Measurements from ENCODE around the gene CNTN4.

The CNTN4 gene

GRCh38 chr3:3031326-3031725 is 932.7 kb downstream of the CNTN4 start:
- DNase-seq (ENCODE audit: low read depth in 2 of 2): no peak

DNA sequence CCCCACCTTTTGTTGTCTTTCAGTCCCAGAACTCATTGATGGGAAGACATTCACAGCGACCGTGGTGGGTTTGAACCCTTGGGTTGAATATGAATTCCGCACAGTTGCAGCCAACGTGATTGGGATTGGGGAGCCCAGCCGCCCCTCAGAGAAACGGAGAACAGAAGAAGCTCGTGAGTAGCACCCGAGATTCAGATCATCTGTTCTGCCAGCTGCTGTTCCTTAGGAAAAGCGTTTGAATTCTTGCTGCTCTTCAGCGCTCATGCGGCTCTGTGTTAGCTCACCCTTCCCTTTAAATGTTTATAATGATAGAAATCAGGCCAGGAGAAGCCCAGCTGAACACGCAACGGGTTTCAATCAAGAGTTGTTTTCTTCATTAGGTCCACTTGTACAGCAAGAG is 938.5 kb downstream of the CNTN4 start:
- DNase-seq (ENCODE audit: low read depth in 2 of 2): no peak

GRCh38 chr3:3038201-3038991 is 939.7 kb downstream of the CNTN4 start:
- DNase-seq (ENCODE audit: low read depth in 2 of 2): no peak

DNA sequence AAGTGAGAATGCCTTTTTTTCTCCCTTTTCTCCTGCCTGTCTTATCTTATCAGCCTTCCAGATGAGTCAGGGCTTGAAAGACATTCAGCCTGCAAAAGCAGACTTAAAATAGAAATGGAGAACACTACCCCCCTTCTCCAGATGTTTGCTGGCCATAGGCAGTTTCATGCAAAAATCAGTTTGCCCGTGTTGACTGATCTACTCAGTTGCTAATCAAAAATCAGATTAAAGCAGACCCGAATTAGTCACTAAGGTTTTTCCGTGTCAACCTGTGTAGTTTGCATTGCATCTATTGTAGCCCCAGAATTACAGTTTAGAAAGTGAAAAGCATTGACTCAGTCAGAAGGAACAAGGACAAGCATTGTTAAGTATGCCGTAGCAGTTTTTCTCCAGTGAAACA is 955.3 kb downstream of the CNTN4 start:
- DNase-seq (ENCODE audit: low read depth in 2 of 2): no peak

GRCh38 chr3:3059645-3060044 is 961.0 kb downstream of the CNTN4 start:
- no peak for DNase-seq (ENCODE audit: low read depth in 2 of 2)

DNA sequence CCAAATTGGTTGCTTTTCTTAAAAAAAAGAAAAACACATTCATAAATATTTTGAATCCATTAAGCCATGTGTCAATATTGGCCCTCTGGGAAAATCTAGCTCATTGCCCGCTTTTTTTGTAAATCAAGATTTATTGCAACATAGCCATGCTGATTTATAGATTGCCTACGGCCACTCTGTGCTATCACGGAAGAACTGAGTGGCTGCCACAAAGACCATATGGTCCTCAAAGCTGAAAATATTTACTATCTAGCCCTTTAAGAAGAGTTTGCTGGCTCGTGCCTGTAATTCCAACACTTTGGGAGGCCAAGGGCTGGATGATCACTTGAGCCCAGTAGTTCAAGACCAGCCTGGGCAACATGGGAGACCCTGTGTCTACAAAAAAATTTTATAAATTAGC is 965.6 kb downstream of the CNTN4 start:
- no peak for DNase-seq (ENCODE audit: low read depth in 2 of 2)

- no peak for DNase-seq (ENCODE audit: low read depth in 2 of 2)
Observed at GRCh38 chr3:3065876-3066275, 967.2 kb downstream of the CNTN4 start.

DNA sequence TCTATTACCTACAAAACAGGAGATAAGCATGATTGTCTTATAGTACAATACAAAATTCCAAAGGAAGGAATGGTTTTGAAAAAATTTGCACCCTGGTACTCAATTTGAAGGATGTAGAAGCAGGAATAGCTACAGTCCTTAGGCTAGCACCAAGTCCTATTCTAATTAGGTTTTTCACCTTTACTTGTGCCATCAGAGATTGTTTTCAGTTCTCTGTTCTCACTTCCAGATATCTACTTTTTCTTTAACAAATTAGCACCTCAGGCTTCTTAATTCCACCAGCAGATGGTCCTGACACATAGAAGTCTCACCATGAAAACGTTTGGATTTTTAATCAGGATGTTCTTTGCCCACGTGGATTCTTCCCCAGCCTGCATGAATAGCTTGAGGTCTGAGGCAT is 967.7 kb downstream of the CNTN4 start:
- no peak for DNase-seq (ENCODE audit: low read depth in 2 of 2)

GRCh38 chr3:3066910-3067309 is 968.2 kb downstream of the CNTN4 start:
- no peak for DNase-seq (ENCODE audit: low read depth in 2 of 2)

DNA sequence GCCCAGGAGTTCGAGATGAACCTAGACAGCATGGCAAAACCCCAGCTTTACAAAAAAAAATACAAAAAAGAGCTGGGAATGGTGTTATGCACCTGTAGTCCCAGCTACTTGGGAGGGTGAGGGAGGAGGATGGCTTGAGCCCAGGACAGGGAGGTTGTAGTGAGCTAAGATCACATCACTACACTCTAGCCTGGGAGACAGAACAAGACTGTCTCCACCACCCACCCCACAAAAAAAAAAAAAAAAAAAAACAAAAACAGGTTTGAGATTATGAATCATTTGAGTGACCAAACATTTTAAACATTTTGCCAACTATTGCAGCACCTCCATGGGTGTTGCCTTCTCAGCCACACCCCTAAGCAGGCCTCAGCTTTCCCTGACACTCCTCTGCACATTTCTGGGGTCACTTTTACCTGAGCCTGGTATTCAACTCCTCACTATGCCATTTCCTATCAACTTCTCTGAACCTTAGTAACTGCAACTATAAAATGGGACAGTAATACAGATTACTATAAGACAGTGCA is 969.8 kb downstream of the CNTN4 start:
- no peak for DNase-seq (ENCODE audit: low read depth in 2 of 2)

DNA sequence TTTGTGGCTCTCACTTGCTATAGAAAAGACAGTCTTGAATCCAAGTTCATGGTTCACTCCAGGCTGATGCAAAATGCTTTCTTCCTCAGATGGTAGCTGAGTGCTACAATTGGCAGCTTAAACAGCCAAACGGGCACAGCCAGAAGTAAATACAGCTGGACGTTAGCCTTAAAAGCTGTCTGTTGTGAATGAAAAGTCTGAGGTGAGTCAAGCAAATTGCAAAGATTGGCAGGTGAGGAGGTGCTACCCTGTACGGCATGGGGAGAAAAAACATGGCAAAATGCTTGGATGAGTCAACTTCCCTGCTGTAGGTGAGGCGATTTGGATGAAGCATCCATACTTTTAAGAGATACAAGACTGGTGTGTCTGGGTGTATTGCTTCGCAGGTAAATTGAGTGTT is 971.1 kb downstream of the CNTN4 start:
- DNase-seq (ENCODE audit: low read depth in 2 of 2): no peak

DNA sequence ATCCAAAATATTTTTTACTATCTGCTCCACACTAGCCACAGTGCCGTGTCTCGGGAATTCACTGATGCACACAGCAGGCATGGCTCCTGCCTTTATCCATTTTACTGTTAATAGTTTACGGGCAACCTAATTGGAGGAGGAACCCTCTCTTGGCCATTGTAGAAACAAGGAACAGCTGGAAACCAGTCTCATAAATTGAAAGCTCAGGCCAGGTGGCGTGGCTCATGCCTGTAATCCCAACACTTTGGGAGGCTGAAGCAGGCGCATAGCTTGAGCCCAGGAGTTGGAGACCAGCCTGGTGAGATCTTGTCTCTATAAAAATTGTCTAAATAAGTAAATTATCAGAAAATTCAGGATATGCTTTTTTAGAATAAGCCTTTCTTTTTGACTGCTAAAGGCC is 972.5 kb downstream of the CNTN4 start:
- no peak for DNase-seq (ENCODE audit: low read depth in 2 of 2)

GRCh38 chr3:3074551-3075257 is 976.0 kb downstream of the CNTN4 start:
- no peak for DNase-seq (ENCODE audit: low read depth in 2 of 2)

- DNase-seq (ENCODE audit: low read depth in 2 of 2): no peak
Observed at GRCh38 chr3:3080309-3080708, 981.6 kb downstream of the CNTN4 start.

GRCh38 chr3:3081381-3082233 is 982.9 kb downstream of the CNTN4 start:
- no peak for DNase-seq (ENCODE audit: low read depth in 2 of 2)

DNA sequence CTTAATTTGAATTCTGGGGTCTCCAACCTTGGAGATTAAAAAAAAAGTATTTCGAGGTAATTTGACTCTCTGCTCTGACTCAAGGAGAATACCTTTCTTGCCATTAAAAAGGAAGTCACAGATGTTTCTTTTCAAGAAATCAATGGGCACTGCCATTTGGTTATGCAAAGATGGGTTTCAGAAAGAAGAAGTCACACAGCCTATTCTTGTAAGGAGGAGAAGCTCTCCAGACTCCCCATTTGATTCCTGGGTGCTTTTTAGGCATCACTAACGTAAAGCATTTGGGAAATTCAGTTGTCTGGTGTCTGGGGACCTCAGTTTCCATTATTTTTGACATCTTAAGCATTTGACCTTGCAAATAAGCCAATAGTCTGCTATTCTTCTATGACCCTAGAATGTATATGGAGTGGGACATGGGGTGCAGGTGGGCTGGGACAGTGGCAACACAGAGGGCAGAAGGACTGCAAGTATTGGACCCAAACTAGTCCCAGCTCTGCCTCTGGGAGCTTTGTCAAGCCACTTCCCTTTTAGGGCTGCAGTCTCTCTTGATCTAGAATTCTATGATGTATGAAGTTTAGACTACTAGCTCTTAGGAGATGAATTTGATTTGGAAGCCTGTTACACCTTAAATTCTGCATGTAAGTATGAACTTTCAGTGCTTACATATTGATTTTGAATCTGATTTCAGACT is 983.7 kb downstream of the CNTN4 start:
- DNase-seq (ENCODE audit: low read depth in 2 of 2): no peak

DNA sequence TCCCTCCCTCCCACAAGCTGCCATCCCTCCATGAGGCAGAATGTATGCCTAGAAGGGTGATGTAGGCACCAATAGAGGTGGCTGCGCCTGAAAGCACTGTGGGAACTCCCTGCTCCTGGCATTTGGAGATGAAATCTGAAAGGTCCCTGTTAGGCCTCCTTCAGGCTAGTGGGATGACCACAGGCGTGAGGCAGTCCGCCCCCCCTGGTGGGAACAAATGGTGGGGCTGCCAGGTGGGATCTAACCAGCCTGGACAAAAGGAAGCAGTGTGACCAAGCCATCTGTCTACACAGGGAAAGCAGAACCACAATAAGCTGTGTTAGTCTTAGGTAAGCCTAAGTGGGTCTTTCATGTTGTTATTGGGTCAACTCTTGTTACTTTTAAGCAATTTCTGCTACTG is 986.2 kb downstream of the CNTN4 start:
- no peak for DNase-seq (ENCODE audit: low read depth in 2 of 2)

DNA sequence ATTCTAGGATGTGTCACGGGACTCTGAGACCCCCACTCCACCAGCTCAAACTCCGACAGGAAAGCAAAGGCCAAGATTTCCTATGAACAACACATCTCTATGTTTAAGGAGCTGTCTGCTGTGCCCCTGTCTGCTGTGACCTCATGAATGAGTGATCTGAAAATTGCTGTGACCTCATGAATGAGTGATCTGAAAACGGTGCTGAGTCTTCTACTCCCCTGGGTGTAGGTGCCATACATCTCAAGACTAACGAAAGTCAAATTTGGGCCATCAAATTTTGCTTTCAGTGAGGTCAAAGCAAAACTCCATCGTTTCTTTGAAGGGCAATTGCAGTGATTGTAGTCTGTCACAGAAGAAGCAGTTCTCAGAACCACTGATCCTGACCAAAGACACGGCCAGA is 987.1 kb downstream of the CNTN4 start:
- DNase-seq (ENCODE audit: low read depth in 2 of 2): no peak

DNA sequence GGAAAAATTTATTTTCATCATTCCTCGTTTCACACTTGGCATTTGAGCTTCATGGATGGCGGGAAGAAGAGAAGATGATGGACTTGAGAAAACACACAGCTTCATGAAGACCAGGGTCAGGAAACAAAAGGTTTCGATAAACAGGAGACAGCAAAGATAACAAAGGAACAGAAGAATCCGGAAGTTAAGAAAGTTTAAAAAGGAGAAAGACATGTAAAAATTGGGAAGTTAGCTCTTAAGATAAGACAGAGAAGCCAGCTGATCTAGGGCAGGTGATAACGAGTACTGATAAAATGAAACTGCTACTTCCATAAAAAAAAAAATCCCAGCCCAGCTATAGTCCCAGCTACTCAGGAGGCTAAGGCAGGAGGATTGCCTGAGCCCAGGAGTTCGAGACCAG is 987.6 kb downstream of the CNTN4 start:
- DNase-seq (ENCODE audit: low read depth in 2 of 2): no peak

- no peak for DNase-seq (ENCODE audit: low read depth in 2 of 2)
Observed at GRCh38 chr3:3087279-3087678, 988.6 kb downstream of the CNTN4 start.

DNA sequence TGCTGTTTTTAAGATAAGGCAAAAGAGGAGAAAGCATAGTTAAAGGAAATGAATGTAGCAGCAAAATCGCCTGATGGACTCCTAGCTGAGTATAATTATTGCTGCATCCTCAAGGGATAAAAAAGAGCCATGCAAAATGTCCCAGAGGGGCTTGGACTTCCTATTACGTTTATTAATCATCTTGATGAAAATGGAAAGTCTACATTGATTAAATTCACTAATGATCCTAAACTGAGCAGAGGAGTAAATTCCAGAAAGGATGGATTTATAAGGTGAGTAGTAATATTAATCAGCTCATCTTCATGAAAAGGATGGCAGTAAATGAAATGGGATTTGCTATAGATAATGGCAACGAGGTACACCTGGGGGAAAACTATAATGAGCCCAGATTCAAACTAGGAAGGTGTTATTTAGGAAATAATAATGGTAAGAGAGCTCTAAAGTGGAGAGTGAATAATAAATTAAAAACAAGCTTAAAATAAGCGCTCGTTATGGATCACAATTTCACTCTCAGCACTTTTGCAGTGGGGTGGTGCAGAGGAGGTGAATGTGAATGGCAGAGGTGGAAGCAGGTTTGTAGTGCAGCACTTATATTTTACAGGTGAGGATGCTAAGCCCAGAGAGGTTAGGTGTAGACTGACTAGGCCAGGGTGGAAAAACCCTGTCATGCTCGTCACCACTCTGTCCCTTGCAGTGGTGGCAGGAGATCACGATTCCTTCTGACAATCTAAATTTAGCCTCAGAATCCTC is 989.2 kb downstream of the CNTN4 start:
- DNase-seq (ENCODE audit: low read depth in 2 of 2): no peak
